AG04450 (cell line): ENCODE measurements around the gene RAMP1. TPM values are rescaled to one million over a fixed set of nuclear protein-coding genes. Genes with fewer than 3 reads are reported as not detected.

Experiments
- CTCF ChIA-PET: fragments of 300-600, 350-600 bp; formaldehyde crosslinking; extraction: SDS; loops from one replicate; lab custom pipeline; 2022; ENCODE audit warnings: antibody characterized with exemption, inconsistent platforms; lab: Charles Lee
- POLR2A ChIA-PET: fragments of 350-600 bp; formaldehyde crosslinking; extraction: SDS; loops from one replicate; lab custom pipeline; 2021; ENCODE audit warnings: antibody characterized with exemption, inconsistent platforms; lab: Yijun Ruan, JAX
- DNase-seq: peaks from one replicate; pipeline ENCODE4 v3.0.0-alpha.2; 2011; ENCODE audit warnings: low read depth, low spot score
- H3K27ac ChIP-seq: one replicate; pipeline ENCODE4 v1.5.1; 2012; ENCODE audit warnings: low read depth, low read length, control low read depth
- H3K27me3 ChIP-seq: one replicate; pipeline ENCODE4 v1.6.0; 2012; ENCODE audit warnings: low read length; ENCODE audit not compliant: control insufficient read depth, insufficient read depth
- H3K4me3 ChIP-seq: 2 replicates; pipeline ENCODE4 v1.5.1; 2011; ENCODE audit warnings: mild to moderate bottlenecking, low read depth, low read length, control low read depth
- H3K9me3 ChIP-seq: 2 replicates; pipeline ENCODE4 v1.5.1; 2012; ENCODE audit warnings: low read length; ENCODE audit not compliant: control insufficient read depth, insufficient read depth
- polyA plus RNA-seq: library from polyadenylated mRNA; depleted of rRNA; stranded (reverse); fragments of >200 nt; gene quantifications from 2 replicates; pipeline ENCODE4 v1.2.3, GENCODE V29; 2011
- TF ChIP-seq, protein P1 (sequence below): IDR thresholded peaks from 2 replicates; pipeline ENCODE4 v1.5.1; 2011; ENCODE audit warnings: low read depth, low read length, control low read depth, inconsistent platforms

Gene RAMP1
- polyA plus RNA-seq, 1 experiment, result 26.5 TPM

DNA sequence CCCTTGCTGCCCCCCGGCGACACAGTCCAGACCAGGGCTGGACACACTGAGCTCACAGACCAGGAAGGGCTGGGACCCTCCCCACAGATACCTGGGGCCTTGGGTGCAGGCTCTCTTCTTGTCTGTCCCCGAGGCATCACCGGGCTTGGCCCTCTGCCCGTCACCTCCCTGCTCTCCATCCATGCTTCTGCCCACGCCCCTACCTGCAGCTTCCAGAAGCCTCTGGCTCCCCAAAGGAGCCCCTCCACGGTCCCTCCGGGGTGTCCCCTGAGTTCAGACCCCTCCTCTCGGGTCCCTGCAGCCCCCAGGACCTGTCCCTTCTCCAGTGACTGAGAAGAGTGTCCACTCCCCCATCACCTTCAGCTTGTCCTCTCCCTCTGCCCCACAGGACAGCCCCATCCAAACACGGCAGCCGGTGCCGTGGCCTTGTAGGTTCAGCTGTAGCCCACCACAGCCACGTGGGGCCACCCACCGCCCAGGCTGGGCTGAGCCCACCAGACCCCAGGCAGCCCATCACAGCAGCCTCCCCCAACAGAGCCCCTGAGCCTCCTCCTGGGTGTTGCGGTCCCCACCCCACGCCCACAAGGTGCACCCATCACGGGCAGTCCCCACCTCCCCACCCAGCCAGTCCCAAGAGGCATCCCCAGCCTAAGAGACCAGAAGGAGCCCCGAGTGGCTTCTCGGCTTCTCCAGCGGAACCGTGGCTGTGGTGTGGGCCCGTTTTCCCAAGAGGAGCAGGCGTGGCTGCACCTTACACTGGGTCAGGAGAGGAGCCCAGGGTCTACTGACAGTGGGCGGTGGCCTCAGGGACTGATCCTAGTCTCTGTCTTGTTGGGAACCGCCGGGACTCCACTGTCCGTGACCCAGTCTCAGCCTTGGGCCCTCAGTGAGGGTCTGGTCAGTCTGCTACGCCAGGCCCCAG lies 53.1 kb downstream of the RAMP1 start:
- Histone ChIP-seq H3K4me3 (no peak overlapping the region), H3K27ac (no peak overlapping the region), H3K27me3 (no peaks in the 10 kb centered on the region), H3K9me3 (peaks cover 18% of the 10 kb centered on the region)
- CTCF ChIA-PET, result interaction anchor here (0.9 to 1.1 kb wide), 3 partner anchors 11 to 351 kb away, joined by 3 to 4 read pairs (median 3); no protein-coding TSS in a partner anchor
- no peak for DNase-seq
- POLR2A ChIA-PET, result no interaction called here
- TF ChIP-seq, protein P1, sequence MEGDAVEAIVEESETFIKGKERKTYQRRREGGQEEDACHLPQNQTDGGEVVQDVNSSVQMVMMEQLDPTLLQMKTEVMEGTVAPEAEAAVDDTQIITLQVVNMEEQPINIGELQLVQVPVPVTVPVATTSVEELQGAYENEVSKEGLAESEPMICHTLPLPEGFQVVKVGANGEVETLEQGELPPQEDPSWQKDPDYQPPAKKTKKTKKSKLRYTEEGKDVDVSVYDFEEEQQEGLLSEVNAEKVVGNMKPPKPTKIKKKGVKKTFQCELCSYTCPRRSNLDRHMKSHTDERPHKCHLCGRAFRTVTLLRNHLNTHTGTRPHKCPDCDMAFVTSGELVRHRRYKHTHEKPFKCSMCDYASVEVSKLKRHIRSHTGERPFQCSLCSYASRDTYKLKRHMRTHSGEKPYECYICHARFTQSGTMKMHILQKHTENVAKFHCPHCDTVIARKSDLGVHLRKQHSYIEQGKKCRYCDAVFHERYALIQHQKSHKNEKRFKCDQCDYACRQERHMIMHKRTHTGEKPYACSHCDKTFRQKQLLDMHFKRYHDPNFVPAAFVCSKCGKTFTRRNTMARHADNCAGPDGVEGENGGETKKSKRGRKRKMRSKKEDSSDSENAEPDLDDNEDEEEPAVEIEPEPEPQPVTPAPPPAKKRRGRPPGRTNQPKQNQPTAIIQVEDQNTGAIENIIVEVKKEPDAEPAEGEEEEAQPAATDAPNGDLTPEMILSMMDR, result no peak

DNA sequence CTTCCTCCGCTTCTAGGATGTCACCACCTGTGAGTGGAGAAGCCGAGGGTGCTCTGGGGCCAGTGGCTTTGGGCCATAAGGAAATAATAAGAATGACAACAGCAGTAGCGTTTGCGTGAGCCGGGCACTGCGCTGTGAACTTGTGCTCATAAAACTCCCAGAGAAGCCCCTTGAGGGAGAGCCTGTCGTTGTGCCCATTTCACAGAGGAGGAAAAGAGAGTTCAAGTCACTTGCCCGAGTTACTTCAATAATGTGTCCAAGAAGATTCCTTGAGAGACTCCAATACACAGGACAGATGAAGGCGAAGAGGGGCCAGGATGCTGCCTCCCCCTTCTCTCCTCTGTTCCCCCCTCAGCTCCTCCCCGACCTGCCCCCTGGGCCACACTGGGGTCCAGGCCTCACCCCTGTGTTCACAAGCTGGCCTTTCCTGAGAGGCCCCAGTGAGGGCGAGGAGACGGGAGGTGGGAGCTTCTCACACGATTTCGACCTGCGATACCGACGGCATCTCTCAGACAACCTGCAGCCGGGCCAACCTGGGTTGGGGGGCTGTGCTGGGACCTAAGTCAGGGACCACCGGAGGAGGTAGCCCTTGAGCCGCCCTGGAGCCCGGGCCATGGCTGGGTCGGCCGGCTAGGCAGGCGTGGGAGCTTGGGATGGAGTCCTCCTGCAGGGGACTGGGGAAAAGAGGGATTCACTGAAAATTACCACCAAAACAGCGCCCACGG lies 53.9 kb downstream of the RAMP1 start:
- peaks cover 14% of the 10 kb centered on the region; the same call in 1 of the 2 replicates for H3K9me3 ChIP-seq
- no peaks in the 10 kb centered on the region for H3K27me3 ChIP-seq
- CTCF ChIA-PET, result interaction anchor here (1.1 kb wide), 1 partner anchor 10 kb away, joined by 3 read pairs; no protein-coding TSS in a partner anchor
- no peak overlapping the region for H3K4me3 ChIP-seq
- POLR2A ChIA-PET, result no interaction called here
- no peak for DNase-seq
- no peak overlapping the region for H3K27ac ChIP-seq
- TF ChIP-seq, protein P1, result no peak

DNA sequence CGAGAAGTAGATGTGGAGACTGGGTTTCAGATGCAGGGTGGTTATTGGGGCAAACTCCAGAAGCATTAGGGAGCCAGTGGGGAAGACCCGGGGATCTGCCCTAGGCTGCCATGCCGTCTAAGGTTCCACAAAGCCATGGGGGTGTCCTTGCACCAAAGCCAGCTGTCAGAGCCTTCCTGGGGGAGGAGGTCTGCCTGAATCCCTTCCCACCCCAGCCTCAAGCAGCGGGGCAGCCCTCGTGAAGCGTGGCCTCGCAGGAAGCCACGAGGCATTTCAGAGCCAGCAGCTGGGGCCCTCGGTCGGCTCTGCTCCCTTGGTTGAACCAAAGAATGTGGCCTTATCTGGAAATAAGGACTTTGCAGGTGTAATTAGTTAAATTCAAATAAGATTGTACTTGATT lies 56.2 kb downstream of the RAMP1 start:
- no peaks in the 10 kb centered on the region for H3K27me3 ChIP-seq
- DNase-seq, result no peak
- peaks cover 8% of the 10 kb centered on the region; the same call in 1 of the 2 replicates for H3K9me3 ChIP-seq
- no peak overlapping the region for H3K27ac ChIP-seq
- TF ChIP-seq, protein P1, result no peak
- POLR2A ChIA-PET, result no interaction called here
- H3K4me3 ChIP-seq, result no peak overlapping the region
- CTCF ChIA-PET, result no interaction called here

DNA sequence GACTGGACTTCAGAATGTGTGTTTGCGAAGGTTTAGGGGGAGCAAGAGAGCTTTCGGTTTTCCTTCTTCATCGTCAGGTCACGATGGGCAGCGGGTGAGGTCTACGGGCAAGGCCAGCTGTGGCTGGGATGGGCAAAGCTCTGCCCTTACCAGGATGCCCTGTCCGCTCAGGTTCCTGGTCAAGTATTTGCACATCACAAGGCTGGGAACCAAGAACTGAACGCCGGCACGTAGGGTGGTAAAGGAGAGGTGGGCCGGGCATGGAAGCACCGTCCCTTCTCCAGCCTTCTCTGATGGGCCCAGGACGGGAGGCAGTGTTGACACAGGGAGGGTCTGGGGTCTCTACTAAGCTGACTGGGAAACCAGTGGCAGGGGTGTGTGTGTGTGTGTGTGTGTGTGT lies 56.9 kb downstream of the RAMP1 start:
- H3K27me3 ChIP-seq, result no peaks in the 10 kb centered on the region
- ChIA-PET CTCF (interaction anchor here (0.8 kb wide), 1 partner anchor 343 kb away, joined by 4 read pairs; no protein-coding TSS in a partner anchor), POLR2A (no interaction called here)
- H3K27ac ChIP-seq, result no peak overlapping the region
- peaks cover 4% of the 10 kb centered on the region; the same call in 1 of the 2 replicates for H3K9me3 ChIP-seq
- TF ChIP-seq, protein P1, result no peak
- DNase-seq, result no peak
- no peak overlapping the region for H3K4me3 ChIP-seq
